GM12801 (cell line): ENCODE measurements around the gene ZCCHC24.

Experiments used
- CTCF ChIP-seq: IDR thresholded peaks from one replicate; pipeline ENCODE4 v1.5.1; 2011; ENCODE audit warnings: control low read depth; ENCODE audit not compliant: insufficient read length; ENCODE audit errors: extremely low read depth

ZCCHC24 gene

GRCh38 chr10:79353000-79353406, 92.4 kb downstream of the ZCCHC24 start:
- no peak for TF ChIP-seq CTCF

- no peak for TF ChIP-seq CTCF
Measured at GRCh38 chr10:79352035-79352877, 93.2 kb downstream of the ZCCHC24 start.

DNA sequence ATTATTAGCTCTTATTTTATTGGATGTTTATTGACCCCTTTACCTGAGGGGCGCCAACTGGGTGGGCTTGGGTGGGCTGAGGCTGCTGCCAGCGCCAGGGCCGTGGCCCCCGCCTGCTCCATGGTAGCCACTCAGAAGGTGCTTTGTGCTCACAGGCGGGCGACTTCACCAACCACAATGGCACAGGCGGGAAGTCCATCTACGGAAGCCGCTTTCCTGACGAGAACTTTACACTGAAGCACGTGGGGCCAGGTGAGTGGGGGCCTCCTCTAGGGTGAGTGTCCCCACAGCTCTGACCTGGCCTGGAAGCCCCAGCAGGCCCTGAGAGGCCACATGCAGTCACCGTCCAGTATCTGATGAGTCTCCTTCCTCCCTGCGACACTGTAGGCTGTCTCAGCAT, 94.1 kb downstream of the ZCCHC24 start:
- TF ChIP-seq CTCF, result no peak

DNA sequence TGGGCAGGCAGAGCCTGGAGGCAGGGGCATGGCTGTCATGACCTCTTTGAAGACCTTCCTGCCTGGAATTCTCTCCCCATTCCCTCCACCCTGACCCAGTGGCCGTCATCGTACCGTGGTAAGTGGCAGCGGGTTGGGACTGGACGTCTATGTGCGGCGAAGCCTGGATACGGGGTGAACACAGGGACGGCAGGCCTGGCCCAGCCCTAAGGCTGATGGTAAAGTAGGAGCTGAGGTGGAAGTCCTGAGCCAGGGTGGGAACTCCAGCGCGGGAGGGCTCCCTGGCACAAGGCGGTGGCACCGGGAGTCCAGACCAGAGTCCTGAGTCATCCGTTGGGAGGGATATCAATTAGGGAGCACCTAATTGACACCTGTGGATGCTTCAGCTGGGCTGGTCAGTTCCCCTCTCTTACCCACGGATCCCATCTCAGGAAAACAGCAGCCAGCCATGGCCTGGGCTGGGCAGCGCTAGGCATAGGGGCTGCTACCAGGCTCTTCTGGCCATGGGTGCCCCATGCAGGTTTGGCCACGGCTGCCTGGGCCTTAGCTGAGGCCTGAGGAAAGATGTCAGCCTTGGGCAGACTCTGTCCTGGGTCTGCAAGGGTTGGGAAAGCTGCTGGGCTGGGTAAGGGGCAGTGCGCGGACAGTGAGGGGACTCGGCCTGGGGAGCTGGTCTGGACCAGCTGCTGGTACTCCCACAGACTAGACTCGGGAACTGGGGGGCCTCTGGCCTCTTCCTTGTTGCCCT, 94.8 kb downstream of the ZCCHC24 start:
- TF ChIP-seq CTCF, result no peak

GRCh38 chr10:79349766-79350406, 95.5 kb downstream of the ZCCHC24 start:
- no peak for TF ChIP-seq CTCF

DNA sequence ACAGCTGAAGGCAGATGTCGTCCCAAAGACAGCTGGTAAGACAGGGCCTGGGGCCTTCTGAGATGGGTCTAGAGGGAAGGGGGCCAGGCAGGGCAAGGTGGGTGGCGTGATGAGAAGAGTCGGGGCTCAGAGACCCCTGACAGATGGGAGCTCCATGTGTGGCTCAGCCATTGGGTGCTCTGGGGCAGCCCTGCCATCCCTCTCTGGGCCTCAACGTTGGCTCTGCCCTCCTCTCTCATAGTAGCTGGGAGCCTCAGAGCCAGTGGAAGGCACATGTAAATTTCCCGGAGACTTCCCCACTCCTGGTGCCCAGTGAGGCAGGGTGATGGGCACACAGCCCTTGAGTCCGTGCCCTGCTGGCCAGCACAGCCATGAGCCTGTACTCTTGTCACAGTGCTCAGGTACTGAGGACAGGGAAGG, 96.3 kb downstream of the ZCCHC24 start:
- TF ChIP-seq CTCF, result no peak

DNA sequence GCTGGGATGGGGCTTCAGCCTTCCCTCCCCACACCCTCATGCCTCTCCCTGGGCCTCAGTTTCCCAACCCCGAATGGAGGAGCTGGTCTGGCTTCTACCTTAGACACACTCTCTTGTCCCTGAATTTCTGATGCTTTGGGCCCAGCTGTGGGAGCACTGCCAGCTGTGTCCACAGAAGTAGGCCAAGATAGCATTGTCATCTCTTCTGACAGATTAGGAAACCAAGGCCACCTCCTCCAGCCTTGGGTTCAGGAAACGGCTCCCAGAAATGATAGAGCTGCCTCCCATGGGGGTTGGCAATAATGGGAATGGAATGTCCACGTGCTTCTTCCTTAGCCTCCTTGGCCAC, 96.8 kb downstream of the ZCCHC24 start:
- no peak for TF ChIP-seq CTCF
